ENCODE data around the gene CCN5.

GRCh38 chr20:44690781-44691423, 24.3 kb upstream of the CCN5 start:
- TF ChIP-seq CTCF (IDR thresholded peaks at IDR 0.05) (no peak), ZNF232 (CRISPR knock-in tag; IDR thresholded peaks at IDR 0.05) (no peak), TEAD4 (CRISPR knock-in tag; IDR thresholded peaks at IDR 0.05) (no peak), HMGA2 (CRISPR knock-in tag; IDR thresholded peaks at IDR 0.05) (no peak), ZNF671 (CRISPR knock-in tag; IDR thresholded peaks at IDR 0.05) (no peak), KAT7 (CRISPR knock-in tag; IDR thresholded peaks at IDR 0.05; ENCODE audit: borderline replicate concordance) (no peak), ZBTB43 (CRISPR knock-in tag; IDR thresholded peaks at IDR 0.05) (no peak), NR2C2 (CRISPR knock-in tag; IDR thresholded peaks at IDR 0.05) (no peak), E2F4 (CRISPR knock-in tag; IDR thresholded peaks at IDR 0.05; ENCODE audit: borderline replicate concordance, low read depth) (no peak), ESRRA (CRISPR knock-in tag; IDR thresholded peaks at IDR 0.05; ENCODE audit: borderline replicate concordance) (no peak), E2F1 (CRISPR knock-in tag; IDR thresholded peaks at IDR 0.05) (no peak), CREM (CRISPR knock-in tag; IDR thresholded peaks at IDR 0.05) (no peak), ZNF121 (CRISPR knock-in tag; IDR thresholded peaks at IDR 0.05) (no peak), SP1 (CRISPR knock-in tag; conservative IDR thresholded peaks at IDR 0.05) (no peak)
